Measurements from ENCODE around the gene CNTRL.
"Not testable (repeated sequence)": the region's sequence is repeated elsewhere in the genome, so short reads cannot be mapped to it uniquely, and the experiment has no call there.

The CNTRL gene

GRCh38 chr9:121157939-121158338, 83.2 kb downstream of the CNTRL start:
- Mint-ChIP-seq H3K27me3 (ENCODE audit: low read depth) (no peaks in the 10 kb centered on the region), H3K9me3 (no peaks in the 10 kb centered on the region), H3K36me3 (ENCODE audit: low read depth) (peaks cover 74% of the 10 kb centered on the region), H3K4me1 (ENCODE audit: low read depth) (peaks cover 28% of the 10 kb centered on the region), H3K4me3 (no peak overlapping the region), H3K27ac (peak overlapping the region; percentile 13)
- no peak for DNase-seq (ENCODE audit: low spot score)

- no peak for DNase-seq (ENCODE audit: low spot score)
- Mint-ChIP-seq H3K4me3 (no peak overlapping the region), H3K36me3 (ENCODE audit: low read depth) (peaks cover 74% of the 10 kb centered on the region), H3K4me1 (ENCODE audit: low read depth) (peaks cover 18% of the 10 kb centered on the region), H3K27me3 (ENCODE audit: low read depth) (no peaks in the 10 kb centered on the region), H3K27ac (peak overlapping the region; percentile 60), H3K9me3 (no peaks in the 10 kb centered on the region)
Observed at GRCh38 chr9:121160025-121160424, 85.3 kb downstream of the CNTRL start.

- Mint-ChIP-seq H3K4me3 (no peak overlapping the region), H3K27me3 (ENCODE audit: low read depth) (no peaks in the 10 kb centered on the region), H3K27ac (peak overlapping the region; percentile 28), H3K9me3 (no peaks in the 10 kb centered on the region), H3K36me3 (ENCODE audit: low read depth) (peaks cover 83% of the 10 kb centered on the region), H3K4me1 (ENCODE audit: low read depth) (peaks cover 16% of the 10 kb centered on the region)
- DNase-seq (ENCODE audit: low spot score) = no peak
Observed at GRCh38 chr9:121168052-121168451, 93.3 kb downstream of the CNTRL start.

GRCh38 chr9:121169094-121169601, 94.4 kb downstream of the CNTRL start:
- peaks cover 86% of the 10 kb centered on the region for H3K36me3 Mint-ChIP-seq (ENCODE audit: low read depth)
- H3K27me3 Mint-ChIP-seq (ENCODE audit: low read depth) = no peaks in the 10 kb centered on the region
- no peaks in the 10 kb centered on the region for H3K9me3 Mint-ChIP-seq
- no peak for DNase-seq (ENCODE audit: low spot score)
- no peak overlapping the region for H3K4me3 Mint-ChIP-seq
- peaks cover 16% of the 10 kb centered on the region for H3K4me1 Mint-ChIP-seq (ENCODE audit: low read depth)
- H3K27ac Mint-ChIP-seq = peak overlapping the region; percentile 55

- H3K36me3 Mint-ChIP-seq (ENCODE audit: low read depth) = peaks cover 82% of the 10 kb centered on the region
- H3K27ac Mint-ChIP-seq = no peak overlapping the region
- no peaks in the 10 kb centered on the region for H3K9me3 Mint-ChIP-seq
- H3K4me3 Mint-ChIP-seq = no peak overlapping the region
- H3K4me1 Mint-ChIP-seq (ENCODE audit: low read depth) = peaks cover 16% of the 10 kb centered on the region
- DNase-seq (ENCODE audit: low spot score) = no peak
- H3K27me3 Mint-ChIP-seq (ENCODE audit: low read depth) = no peaks in the 10 kb centered on the region
Observed at GRCh38 chr9:121171236-121171635, 96.5 kb downstream of the CNTRL start.

- Mint-ChIP-seq H3K27ac (no peak overlapping the region), H3K4me1 (ENCODE audit: low read depth) (peaks cover 14% of the 10 kb centered on the region), H3K4me3 (no peak overlapping the region), H3K36me3 (ENCODE audit: low read depth) (peaks cover 76% of the 10 kb centered on the region), H3K9me3 (no peaks in the 10 kb centered on the region), H3K27me3 (ENCODE audit: low read depth) (no peaks in the 10 kb centered on the region)
- DNase-seq (ENCODE audit: low spot score) = no peak
Observed at GRCh38 chr9:121172726-121173487, 98.2 kb downstream of the CNTRL start.

- no peak overlapping the region for H3K4me3 Mint-ChIP-seq
- no peak for DNase-seq (ENCODE audit: low spot score)
- no peaks in the 10 kb centered on the region for H3K9me3 Mint-ChIP-seq
- peaks cover 73% of the 10 kb centered on the region for H3K36me3 Mint-ChIP-seq (ENCODE audit: low read depth)
- no peaks in the 10 kb centered on the region for H3K27me3 Mint-ChIP-seq (ENCODE audit: low read depth)
- H3K4me1 Mint-ChIP-seq (ENCODE audit: low read depth) = peaks cover 8% of the 10 kb centered on the region
- H3K27ac Mint-ChIP-seq = peak overlapping the region; percentile 6
Observed at GRCh38 chr9:121173501-121173900, 98.7 kb downstream of the CNTRL start.

GRCh38 chr9:121178676-121179372, 104.1 kb downstream of the CNTRL start:
- Mint-ChIP-seq H3K4me1 (ENCODE audit: low read depth) (peaks cover 6% of the 10 kb centered on the region), H3K36me3 (ENCODE audit: low read depth) (peaks cover 57% of the 10 kb centered on the region), H3K4me3 (no peak overlapping the region), H3K27ac (no peak overlapping the region), H3K27me3 (ENCODE audit: low read depth) (no peaks in the 10 kb centered on the region), H3K9me3 (no peaks in the 10 kb centered on the region)
- no peak for DNase-seq (ENCODE audit: low spot score)

- not testable (repeated sequence) for H3K9me3 Mint-ChIP-seq; H3K4me1 Mint-ChIP-seq (ENCODE audit: low read depth); H3K4me3 Mint-ChIP-seq; H3K27me3 Mint-ChIP-seq (ENCODE audit: low read depth); H3K27ac Mint-ChIP-seq; DNase-seq (ENCODE audit: low spot score)
- H3K36me3 Mint-ChIP-seq (ENCODE audit: low read depth) = peaks cover 58% of the 10 kb centered on the region
Observed at GRCh38 chr9:121179373-121179721, 104.6 kb downstream of the CNTRL start.

GRCh38 chr9:121179930-121180681, 105.4 kb downstream of the CNTRL start:
- Mint-ChIP-seq H3K4me1 (ENCODE audit: low read depth) (peaks cover 12% of the 10 kb centered on the region), H3K9me3 (no peaks in the 10 kb centered on the region), H3K36me3 (ENCODE audit: low read depth) (peaks cover 58% of the 10 kb centered on the region), H3K4me3 (no peak overlapping the region), H3K27ac (no peak overlapping the region), H3K27me3 (ENCODE audit: low read depth) (no peaks in the 10 kb centered on the region)
- DNase-seq (ENCODE audit: low spot score) = no peak

GRCh38 chr9:121182101-121182836, 107.5 kb downstream of the CNTRL start:
- Mint-ChIP-seq H3K4me1 (ENCODE audit: low read depth) (peaks cover 29% of the 10 kb centered on the region), H3K27me3 (ENCODE audit: low read depth) (no peaks in the 10 kb centered on the region), H3K27ac (no peak overlapping the region), H3K4me3 (no peak overlapping the region), H3K36me3 (ENCODE audit: low read depth) (peaks cover 62% of the 10 kb centered on the region), H3K9me3 (no peaks in the 10 kb centered on the region)
- DNase-seq (ENCODE audit: low spot score) = no peak

GRCh38 chr9:121182989-121183388, 108.2 kb downstream of the CNTRL start:
- H3K27ac Mint-ChIP-seq = no peak overlapping the region
- peaks cover 60% of the 10 kb centered on the region for H3K36me3 Mint-ChIP-seq (ENCODE audit: low read depth)
- peaks cover 36% of the 10 kb centered on the region for H3K4me1 Mint-ChIP-seq (ENCODE audit: low read depth)
- no peaks in the 10 kb centered on the region for H3K27me3 Mint-ChIP-seq (ENCODE audit: low read depth)
- no peaks in the 10 kb centered on the region for H3K9me3 Mint-ChIP-seq
- H3K4me3 Mint-ChIP-seq = no peak overlapping the region
- DNase-seq (ENCODE audit: low spot score) = no peak

- no peak overlapping the region for H3K4me3 Mint-ChIP-seq
- H3K27me3 Mint-ChIP-seq (ENCODE audit: low read depth) = no peaks in the 10 kb centered on the region
- no peak overlapping the region for H3K27ac Mint-ChIP-seq
- H3K9me3 Mint-ChIP-seq = no peaks in the 10 kb centered on the region
- no peak for DNase-seq (ENCODE audit: low spot score)
- H3K4me1 Mint-ChIP-seq (ENCODE audit: low read depth) = peaks cover 40% of the 10 kb centered on the region
- peaks cover 58% of the 10 kb centered on the region for H3K36me3 Mint-ChIP-seq (ENCODE audit: low read depth)
Observed at GRCh38 chr9:121183666-121184423, 109.1 kb downstream of the CNTRL start.

All from T-helper 2 cell treated with Interferon-gamma antibody and Interleukin-4, amounts not matched to agents 5 μg/mL and 100 μg/mL, for 36 hours (primary cell).